Endothelial cell (in vitro differentiated cells): ENCODE data around the gene NCOA1. TPM values are rescaled to one million over a fixed set of nuclear protein-coding genes. Genes with fewer than 3 reads are reported as not detected.

Experiments
- DNase-seq: peaks from one replicate; pipeline ENCODE4 v3.0.0; 2021; ENCODE audit warnings: low spot score
- H3K27ac Mint-ChIP-seq: one replicate; pipeline ENCODE4 v1.8.0; 2021; ENCODE audit warnings: mixed read lengths, inconsistent platforms; ENCODE audit not compliant: unreplicated experiment
- H3K27me3 Mint-ChIP-seq: one replicate; pipeline ENCODE4 v1.8.0; 2021; ENCODE audit warnings: mild to moderate bottlenecking, moderate library complexity, mixed read lengths, inconsistent platforms; ENCODE audit not compliant: unreplicated experiment
- H3K36me3 Mint-ChIP-seq: one replicate; pipeline ENCODE4 v1.8.0; 2021; ENCODE audit warnings: mild to moderate bottlenecking, low read depth, mixed read lengths, inconsistent platforms; ENCODE audit not compliant: unreplicated experiment
- H3K4me1 Mint-ChIP-seq: one replicate; pipeline ENCODE4 v1.8.0; 2021; ENCODE audit warnings: mild to moderate bottlenecking, mixed read lengths, inconsistent platforms; ENCODE audit not compliant: unreplicated experiment
- H3K4me3 Mint-ChIP-seq: one replicate; pipeline ENCODE4 v1.8.0; 2021; ENCODE audit warnings: mild to moderate bottlenecking, mixed read lengths, inconsistent platforms; ENCODE audit not compliant: unreplicated experiment
- H3K9me3 Mint-ChIP-seq: one replicate; pipeline ENCODE4 v1.8.0; 2021; ENCODE audit warnings: mixed read lengths, inconsistent platforms; ENCODE audit not compliant: unreplicated experiment
- CTCF ChIP-seq: fragments of 200-600 bp; sonication (generic); IDR thresholded peaks from one replicate; pipeline ENCODE4 v1.5.0; 2021; ENCODE audit warnings: antibody characterized with exemption; ENCODE audit not compliant: unreplicated experiment
- total RNA-seq: library from RNA; stranded (reverse); fragmentation: NEBNext Ultra II Directional; extraction: Animal tissue kit (Norgen Biotek cat#: 25700); gene quantifications from one replicate; pipeline ENCODE4 v1.2.1, GENCODE V29; 2021; ENCODE audit not compliant: unreplicated experiment

The NCOA1 gene
- total RNA-seq, 1 donor from 2014 or later, result 47.4 TPM

GRCh38 chr2:24816884-24817283 lies 325.8 kb downstream of the NCOA1 start:
- no peak for TF ChIP-seq CTCF
- Mint-ChIP-seq H3K27me3 (peaks cover 1% of the 10 kb centered on the region), H3K4me3 (no peak overlapping the region), H3K27ac (no peak overlapping the region), H3K4me1 (peaks cover 10% of the 10 kb centered on the region), H3K9me3 (no peaks in the 10 kb centered on the region), H3K36me3 (peaks cover 36% of the 10 kb centered on the region)
- DNase-seq, result no peak

- Mint-ChIP-seq H3K4me3 (no peak overlapping the region), H3K27ac (no peak overlapping the region), H3K9me3 (no peaks in the 10 kb centered on the region), H3K36me3 (peaks cover 45% of the 10 kb centered on the region), H3K27me3 (peaks cover 1% of the 10 kb centered on the region), H3K4me1 (peaks cover 12% of the 10 kb centered on the region)
- DNase-seq, result no peak
- TF ChIP-seq CTCF, result no peak
Observed at GRCh38 chr2:24818721-24819167, 327.7 kb downstream of the NCOA1 start.

DNA sequence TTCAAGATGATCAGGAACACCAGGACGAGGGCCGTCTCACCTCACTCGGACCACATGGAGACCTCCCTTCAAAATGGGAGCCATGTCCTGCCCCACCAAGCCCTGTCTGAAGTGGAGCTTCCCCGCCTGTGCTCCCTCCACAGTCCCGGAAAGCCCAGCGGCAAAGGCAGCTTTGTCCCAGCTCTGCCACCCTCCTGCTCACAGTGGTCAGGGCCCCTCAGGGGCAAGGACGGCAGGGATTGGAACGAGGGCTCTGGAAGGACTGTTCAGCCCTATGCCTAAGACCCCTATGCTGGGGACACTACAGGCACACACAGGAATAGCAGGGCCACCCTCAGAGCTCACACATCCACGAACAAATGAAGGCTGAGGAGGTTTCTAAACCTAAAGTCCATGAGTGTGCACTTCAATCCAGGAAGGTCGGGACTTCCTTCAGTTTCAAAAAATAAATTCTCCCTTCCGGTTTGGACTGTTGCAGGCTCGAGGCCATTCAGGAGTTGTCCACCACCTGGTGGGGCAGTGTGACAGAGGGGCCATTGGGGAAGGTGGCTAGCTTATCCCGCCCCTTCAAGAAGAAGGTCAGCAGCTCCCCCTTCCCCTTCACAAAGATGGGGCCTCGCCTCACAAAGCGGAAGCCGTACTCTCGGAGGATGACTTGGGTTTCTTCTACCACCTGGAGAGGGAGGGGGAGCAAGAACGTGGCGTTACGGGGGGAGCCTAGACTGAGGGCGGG lies 328.6 kb downstream of the NCOA1 start:
- Mint-ChIP-seq H3K4me3 (no peak overlapping the region), H3K27me3 (peaks cover 1% of the 10 kb centered on the region), H3K27ac (no peak overlapping the region), H3K4me1 (peaks cover 12% of the 10 kb centered on the region), H3K9me3 (no peaks in the 10 kb centered on the region), H3K36me3 (peaks cover 42% of the 10 kb centered on the region)
- DNase-seq, result no peak
- no peak for TF ChIP-seq CTCF

DNA sequence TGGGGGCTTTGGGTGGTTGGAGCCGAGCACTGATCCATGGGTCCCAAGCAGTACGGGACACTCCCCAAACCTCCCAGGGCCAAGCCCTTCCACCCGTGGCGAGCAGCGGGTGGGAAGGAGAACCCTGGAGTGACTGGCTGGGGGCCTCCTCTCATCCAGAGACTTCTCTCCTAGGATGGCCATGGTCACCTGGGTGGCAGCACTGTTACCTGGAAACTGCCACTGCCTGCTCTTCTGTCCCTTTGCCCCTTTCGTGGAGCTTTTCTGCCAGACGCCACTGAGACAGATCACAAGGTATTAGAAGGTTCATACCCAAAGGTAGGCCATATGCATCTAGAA lies 329.1 kb downstream of the NCOA1 start:
- DNase-seq, result no peak
- peaks cover 41% of the 10 kb centered on the region for H3K36me3 Mint-ChIP-seq
- TF ChIP-seq CTCF, result no peak
- peaks cover 1% of the 10 kb centered on the region for H3K27me3 Mint-ChIP-seq
- no peaks in the 10 kb centered on the region for H3K9me3 Mint-ChIP-seq
- H3K4me1 Mint-ChIP-seq, result peaks cover 12% of the 10 kb centered on the region
- H3K27ac Mint-ChIP-seq, result no peak overlapping the region
- H3K4me3 Mint-ChIP-seq, result no peak overlapping the region

Other genes starting within 250 kb of the NCOA1 start
- 73.3 TPM for gene ITSN2, start 130.7 kb upstream of the NCOA1 start, total RNA-seq